ENCODE data around the gene RIGI. TPM values are rescaled to one million over a fixed set of nuclear protein-coding genes. Genes with fewer than 3 reads are reported as not detected.
A peak's percentile ranks its signal among the peaks of the same experiment; 100 is the strongest.

The RIGI gene
- total RNA-seq, 1 donor from 2014 or later, result 24.6 TPM

- Histone ChIP-seq H3K27me3 (ENCODE audit: low read depth) (no peaks in the 10 kb centered on the region), H3K27ac (no peak overlapping the region), H3K4me3 (no peak overlapping the region), H3K9me3 (no peaks in the 10 kb centered on the region), H3K4me1 (no peaks in the 10 kb centered on the region), H3K36me3 (peaks cover 98% of the 10 kb centered on the region)
- no peak for ATAC-seq
- intact Hi-C loops (cut with DNase I), result no loop called here
- TF ChIP-seq CTCF (IDR thresholded peaks at IDR 0.05), result no peak
- DNase-seq, result no peak
Observed at GRCh38 chr9:32487981-32488380, 38.0 kb downstream of the RIGI start.

GRCh38 chr9:32486839-32487562 lies 39.0 kb downstream of the RIGI start:
- H3K27ac ChIP-seq, result no peak overlapping the region
- intact Hi-C loops (cut with DNase I), result no loop called here
- H3K9me3 ChIP-seq, result no peaks in the 10 kb centered on the region
- H3K36me3 ChIP-seq, result peaks cover 98% of the 10 kb centered on the region
- no peaks in the 10 kb centered on the region for H3K4me1 ChIP-seq
- no peak for TF ChIP-seq CTCF (IDR thresholded peaks at IDR 0.05)
- DNase-seq (no peak), ATAC-seq (no peak)
- H3K27me3 ChIP-seq (ENCODE audit: low read depth), result no peaks in the 10 kb centered on the region
- no peak overlapping the region for H3K4me3 ChIP-seq

GRCh38 chr9:32483343-32483742 lies 42.7 kb downstream of the RIGI start:
- no peak for TF ChIP-seq CTCF (IDR thresholded peaks at IDR 0.05)
- Histone ChIP-seq H3K4me1 (no peaks in the 10 kb centered on the region), H3K4me3 (no peak overlapping the region), H3K36me3 (peaks cover 96% of the 10 kb centered on the region), H3K27me3 (ENCODE audit: low read depth) (no peaks in the 10 kb centered on the region), H3K9me3 (no peaks in the 10 kb centered on the region), H3K27ac (no peak overlapping the region)
- intact Hi-C loops (cut with DNase I), result no loop called here
- ATAC-seq (peak in 1 of 2 donors; percentile 29), DNase-seq (no peak)

Other genes starting within 250 kb of the RIGI start
- gene ACO1, start 141.6 kb downstream of the RIGI start, total RNA-seq, result 33.6 TPM
- 12.3 TPM for gene SMIM27, start 26.1 kb upstream of the RIGI start, total RNA-seq
- gene TOPORS, start 26.4 kb upstream of the RIGI start, total RNA-seq, result 15.4 TPM
- 39.0 TPM for gene NDUFB6, start 47.0 kb upstream of the RIGI start, total RNA-seq
- gene TAF1L, start 109.5 kb upstream of the RIGI start, total RNA-seq, result not detected

Measured in lower lobe of right lung (tissue), 2 donors.